Activated T-cell treated with anti-CD3 and anti-CD28 coated beads, Interleukin-2, amount 50 U/mL, for 1 hour (primary cell): ENCODE results near the gene VOPP1.

Source experiments
- DNase-seq: peaks from one replicate; pipeline ENCODE4 v3.0.0-alpha.2; 2020

The VOPP1 gene

DNA sequence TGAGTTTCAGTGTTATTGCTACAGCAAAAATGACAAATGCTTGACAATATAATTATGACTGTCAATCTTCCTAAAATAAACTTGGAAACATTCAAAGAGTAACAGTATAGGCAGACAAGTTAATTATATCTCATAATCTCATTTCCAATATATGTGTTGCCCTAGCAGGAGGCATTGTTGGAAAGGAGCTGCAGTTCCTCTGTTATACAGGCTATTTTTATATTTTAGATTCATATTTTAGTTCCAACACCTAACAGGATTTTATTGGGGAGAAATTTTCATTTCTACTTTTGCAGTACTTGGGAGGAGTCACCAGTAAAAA, 19.3 kb downstream of the VOPP1 start:
- DNase-seq: no peak

DNA sequence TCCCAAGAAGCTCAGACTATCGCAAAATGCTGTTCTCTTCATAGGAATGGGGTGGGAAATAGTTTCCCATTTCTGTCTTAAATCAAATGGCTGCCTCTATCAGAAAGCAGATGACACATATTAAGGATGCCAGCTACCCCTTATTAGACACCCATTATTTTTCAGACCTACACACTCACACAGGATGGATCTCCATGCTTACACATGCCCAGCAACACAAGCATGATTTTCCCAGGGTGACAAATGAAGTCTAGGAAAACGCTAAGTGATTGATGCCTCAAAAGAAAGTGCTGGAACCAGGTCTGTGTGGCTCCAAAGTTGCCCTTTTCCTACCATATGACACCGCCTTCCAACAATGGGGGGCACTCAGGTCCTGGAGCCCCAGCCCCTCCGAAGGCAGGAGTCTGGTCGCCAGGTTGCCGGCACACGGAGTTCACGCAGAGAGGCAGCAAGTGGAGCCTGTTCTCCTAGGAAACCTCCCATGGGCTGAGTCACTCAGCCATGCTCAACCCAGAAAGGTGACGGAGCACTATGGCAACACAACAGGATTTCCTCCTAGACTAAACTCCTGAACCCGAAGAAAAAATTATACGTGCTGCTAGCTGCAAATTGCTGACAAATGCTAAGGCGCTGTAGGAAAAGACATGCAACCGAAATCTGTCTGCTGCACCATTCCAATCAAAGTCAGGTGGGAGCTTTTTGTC, 19.8 kb downstream of the VOPP1 start:
- no peak for DNase-seq

DNA sequence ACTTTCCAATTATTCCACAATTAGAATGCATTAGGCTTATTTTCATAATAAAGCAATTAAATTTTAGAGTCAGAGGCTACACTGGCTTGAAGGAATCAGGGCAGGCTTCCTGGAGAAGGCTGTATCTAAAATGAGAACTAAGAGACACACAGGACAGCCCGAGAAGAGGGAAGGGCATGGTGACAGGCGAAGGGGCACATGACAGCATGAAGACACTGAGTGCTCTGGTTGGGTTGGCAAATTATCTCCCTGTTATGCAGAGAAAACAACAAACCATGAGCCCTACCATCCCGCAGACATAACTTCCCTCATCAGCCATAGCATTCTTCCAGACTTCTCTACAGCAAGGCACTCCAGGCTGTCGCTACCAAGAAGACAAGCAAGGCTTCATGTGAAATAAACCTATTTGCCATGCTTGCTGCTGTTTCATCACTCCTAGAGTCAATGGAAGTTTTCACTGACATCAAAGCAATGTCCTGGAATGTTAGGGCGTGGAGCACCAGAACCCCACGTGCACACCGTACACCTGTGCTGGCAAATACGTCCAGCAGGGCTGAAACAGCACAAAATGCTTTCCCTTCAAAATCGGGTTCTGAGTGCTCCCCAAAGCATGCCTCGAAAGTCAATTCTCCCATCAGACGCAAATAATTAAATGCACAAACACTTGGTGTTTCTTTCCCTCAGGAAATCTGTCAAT, 21.3 kb downstream of the VOPP1 start:
- no peak for DNase-seq

DNA sequence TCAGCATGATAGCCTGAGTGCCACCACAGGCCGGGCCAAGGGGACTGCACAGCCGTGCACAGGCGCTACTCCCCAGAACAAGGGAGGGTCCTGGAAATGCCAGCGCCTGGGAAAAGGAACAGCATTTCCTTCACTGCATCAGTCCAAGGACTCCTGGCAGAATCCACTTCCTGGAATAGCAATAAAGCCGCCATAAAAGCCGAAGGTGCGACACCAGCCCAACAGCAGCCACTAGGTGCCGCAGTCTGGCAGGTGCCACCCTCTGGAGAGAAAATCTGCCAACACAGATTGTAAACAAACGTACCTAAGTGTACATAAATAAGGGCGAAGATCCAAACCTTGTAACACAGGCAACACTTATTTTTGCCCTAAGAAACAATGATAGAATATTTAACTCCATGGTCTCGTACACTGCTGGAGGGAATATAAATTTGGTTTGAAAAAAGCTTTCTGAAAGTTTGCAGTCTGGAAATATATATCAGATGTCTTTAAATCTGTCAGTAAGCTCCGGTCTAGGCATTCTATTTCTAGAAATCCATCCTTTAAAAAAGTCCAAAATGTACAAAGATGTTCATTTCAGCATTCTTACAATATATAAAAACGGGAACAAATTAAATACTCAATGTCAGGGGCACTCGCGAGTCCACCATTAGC, 22.2 kb downstream of the VOPP1 start:
- DNase-seq: no peak

DNA sequence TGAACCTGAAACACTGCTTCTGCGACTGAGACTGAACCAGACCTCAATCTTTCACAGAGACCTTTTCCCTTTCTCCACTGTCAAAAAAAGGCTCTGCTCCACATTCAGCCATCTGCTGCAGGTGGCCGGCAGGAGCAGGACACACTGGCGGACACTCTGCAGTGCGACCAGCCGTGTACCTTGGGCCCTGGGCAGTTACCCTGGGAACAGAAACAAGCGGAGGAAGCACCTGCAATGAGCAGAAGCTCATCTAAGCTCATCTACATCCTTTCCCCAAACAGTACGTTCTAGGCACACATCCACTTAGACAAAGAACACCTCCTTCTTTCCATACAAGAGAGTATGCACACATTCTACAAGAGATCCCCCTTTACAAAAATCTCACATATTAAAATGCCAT, 22.8 kb downstream of the VOPP1 start:
- DNase-seq: no peak

DNA sequence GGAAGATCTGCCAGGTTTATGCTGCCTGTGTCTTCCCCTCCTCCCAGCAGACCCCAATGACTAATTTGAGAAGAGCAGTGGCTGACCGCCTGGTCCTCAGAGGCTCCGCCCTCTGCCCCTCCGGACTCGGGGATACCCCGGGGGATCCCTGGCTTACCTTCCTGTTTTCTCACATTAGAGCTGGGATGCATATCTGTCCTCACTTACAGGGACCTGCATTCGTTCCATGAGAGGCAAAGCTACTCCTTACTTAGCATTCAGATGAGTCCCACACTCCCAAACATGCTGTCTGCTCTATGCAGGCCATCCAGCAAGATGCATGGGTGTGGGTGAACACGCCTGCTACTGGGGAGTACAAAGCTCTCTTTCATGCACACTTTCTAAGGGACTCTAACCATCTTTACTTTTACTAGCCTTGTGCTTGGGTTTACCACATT, 24.0 kb downstream of the VOPP1 start:
- no peak for DNase-seq

DNA sequence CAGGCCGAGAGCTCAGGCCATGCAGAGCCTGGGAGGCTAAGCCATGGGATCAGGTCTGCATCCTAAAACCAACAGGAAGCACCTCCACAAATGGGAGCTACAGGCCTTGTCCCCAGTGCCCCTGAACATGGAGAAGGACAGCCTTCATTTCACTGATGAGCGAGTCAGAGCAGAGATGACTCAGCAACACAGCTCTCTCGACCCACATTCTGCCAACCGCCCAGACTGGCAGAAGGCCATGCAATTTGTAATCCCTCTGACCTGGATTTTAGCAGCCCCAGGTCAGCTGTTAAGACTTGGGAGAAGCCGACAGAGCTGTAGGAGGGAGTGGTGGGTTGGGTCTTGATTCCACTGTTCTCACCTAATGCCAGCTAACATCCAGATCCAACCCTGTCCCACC, 25.5 kb downstream of the VOPP1 start:
- no peak for DNase-seq

DNA sequence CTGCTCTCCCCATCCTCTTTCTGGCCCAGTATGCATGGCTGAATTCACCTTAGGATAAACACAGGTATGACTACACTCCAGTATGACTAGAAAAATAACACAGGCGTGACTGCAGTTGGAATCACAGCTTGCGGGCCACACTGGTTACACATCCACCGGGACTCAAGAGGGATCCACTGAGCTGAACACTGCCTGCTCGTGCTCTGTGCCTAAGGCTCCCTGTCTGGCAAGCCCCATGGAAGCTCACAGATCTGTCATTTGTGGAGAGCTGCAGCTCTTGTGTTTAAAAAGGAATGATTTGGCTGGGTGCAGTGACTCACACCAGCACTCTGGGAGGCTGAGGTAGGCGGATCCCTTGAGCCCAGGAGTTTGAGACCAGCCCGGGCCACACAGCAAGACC, 26.8 kb downstream of the VOPP1 start:
- no peak for DNase-seq

DNA sequence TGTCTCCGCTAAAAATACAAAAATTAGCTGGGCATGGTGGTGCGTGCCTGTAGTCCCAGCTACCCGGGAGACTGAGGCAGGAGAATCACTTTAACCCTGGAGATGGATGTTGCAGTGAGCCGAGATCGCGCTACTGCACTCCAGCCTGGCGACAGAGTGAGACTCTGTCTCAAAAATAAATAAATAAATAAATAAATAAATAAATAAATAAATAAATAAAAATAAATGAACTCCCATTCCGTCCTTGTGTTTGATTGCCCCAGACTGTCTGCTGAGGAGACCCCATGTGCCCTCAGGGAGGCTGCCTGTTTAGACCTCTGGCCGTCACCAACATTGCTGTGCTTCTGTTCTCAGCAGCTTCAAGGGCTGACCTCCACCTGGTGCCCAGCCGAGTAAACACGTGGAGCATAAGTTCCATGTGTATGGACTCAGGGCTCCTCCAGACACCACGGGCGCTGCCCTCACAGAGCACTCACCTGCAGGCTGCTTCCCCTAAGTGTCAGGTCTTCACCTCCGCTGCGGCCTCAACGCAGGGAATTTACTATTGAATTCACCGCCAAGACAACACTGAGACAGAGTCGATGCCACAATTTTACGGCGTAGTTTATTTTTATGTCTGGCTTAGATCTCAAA, 32.0 kb downstream of the VOPP1 start:
- no peak for DNase-seq

DNA sequence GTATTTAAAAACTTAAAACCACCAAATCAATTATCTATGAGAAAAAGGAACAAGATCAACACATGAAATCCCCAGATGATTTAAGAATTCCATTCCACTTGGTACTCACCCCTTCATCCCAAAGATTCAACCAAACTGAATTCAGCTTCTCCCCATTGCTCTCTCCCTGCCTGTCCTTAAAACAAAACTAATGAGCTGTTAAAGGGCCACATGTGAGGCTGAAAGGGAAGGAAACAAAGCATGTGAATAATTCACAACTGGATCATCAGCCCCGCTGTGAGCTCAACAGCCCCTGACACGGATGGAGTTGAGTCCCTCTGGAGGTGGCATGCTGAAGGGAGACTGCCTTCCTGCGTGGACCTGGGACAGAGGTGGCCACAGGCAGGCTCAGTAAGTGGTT, 32.9 kb downstream of the VOPP1 start:
- no peak for DNase-seq

DNA sequence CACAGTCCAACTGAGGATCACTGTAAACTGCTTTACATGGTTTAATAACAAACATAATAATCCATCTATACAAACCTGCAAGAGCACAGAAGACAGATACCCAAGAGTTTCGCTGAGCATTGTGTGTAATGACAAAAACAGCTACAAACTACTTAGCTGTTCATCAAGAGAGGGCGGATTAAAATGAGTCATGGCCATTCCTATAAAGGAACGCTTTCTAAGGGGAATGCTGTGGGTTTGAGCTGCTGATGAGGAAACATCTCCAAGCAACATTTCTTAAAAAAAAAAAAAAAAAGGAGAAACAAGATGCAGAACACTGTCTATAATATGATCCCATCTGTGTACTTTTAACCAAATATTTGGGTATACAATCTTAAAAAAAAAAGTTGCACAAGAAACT, 33.8 kb downstream of the VOPP1 start:
- DNase-seq: no peak

DNA sequence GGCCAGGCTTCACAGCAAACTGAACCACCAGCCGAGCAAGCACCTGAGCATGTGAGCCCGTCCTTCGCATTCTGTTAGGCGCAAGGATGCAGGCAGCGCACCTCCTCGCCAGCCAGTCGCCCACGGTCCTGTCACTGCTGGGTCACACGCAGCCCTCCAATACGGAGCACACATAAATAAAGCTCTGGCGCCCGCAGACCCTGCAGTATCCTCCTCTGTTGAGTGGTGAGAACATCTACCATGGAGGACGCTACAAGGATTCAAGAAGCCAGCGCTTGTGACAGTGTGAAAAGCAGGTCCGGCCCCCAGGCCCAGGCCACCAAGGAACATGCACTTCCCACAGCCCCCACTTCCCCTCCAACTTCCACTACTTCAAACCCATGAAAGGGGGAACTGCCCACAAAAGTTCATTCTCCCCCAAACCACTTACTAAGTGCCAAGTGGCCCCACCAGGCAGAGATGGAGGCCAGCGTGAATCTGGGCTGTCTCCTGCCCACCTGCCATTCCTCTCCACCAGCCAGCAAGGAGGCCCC, 34.8 kb downstream of the VOPP1 start:
- no peak for DNase-seq

DNA sequence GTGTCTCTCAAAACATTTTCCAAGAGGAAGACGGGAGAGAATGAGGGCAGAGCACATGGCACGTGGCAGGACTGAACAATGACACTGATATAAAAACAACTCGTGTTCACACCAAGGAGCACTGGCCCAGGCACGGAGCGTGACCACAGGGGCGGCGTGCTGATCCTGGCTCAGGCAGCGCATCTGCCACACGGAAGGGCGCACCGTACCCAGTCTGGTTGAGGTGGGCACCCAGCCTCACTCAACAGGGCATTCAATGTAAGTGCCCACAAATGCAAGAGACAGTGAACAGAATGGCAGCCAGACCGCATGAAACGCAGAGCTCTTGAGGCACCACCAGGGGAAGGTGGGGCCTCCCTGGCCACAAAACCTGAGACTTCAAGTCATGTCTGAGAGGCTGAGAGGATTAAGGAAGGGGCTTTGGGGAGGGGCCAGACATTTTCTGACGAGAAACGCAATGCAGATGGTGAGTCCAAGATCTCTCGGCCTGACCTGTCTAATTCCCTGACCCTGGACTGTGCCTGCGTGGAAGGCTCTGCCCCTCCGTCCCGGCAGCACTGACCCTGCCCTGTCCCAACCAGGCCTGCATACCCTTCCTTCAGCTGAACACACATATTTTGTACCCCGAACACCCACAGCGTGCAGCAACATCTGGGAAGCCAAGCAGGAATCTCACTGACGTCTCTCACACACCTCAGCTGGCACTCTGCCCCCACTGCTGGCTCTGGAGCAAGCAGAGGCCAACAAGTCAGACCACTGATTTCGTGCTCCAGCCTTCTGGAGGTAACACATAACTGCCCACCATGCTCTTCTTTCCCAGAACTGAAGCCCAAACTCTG, 35.5 kb downstream of the VOPP1 start:
- no peak for DNase-seq

DNA sequence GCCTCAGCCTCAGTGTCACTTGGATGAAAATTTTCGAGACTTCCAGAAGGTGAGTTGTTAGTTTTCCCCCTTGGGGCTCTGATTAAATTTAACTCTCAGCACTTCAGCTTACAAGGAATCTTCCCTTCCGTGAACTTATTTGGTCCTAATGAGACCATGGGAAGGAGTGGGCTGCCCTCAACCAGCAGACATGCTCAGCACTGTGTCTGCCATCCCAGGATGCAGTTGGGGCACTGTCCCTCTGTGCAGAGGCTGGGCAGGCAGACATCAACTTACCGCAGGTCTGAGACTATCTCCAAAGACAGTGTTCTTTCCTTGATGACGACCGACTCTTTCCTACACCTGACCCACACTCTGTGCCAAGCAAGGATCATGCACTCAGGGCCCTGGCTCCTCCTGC, 36.7 kb downstream of the VOPP1 start:
- no peak for DNase-seq

DNA sequence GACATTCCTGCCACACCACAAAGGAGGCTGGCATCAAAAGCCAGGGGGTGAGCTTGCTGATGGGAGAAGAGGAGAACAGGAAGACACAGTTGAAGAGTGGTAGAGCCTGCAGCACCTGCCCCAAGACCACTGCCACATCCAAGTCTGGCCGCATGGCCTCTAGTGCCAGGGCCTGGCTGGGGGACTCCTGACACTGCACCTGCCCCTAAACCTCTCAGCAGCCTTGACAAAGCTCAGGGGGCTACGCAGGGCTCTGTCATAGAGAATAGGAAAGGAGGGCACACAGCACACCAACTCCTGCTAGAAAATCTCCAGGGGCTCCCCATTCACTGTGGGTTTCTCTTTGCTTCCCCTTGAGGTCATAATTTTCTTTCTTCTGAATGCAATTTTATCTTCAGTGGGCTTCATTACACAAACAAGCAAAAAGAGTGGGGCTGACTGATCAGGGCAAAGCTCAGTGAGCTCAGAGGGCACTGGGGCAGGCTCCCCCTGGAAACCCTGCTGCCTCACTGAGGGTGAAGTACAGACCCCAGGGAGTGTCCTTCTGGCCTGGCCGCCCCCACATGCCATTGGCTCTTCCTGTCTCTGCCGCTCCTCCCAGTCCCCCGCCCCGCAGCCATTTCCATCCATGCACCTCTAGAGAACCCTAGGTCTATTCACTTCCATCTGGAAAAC, 37.2 kb downstream of the VOPP1 start:
- no peak for DNase-seq

DNA sequence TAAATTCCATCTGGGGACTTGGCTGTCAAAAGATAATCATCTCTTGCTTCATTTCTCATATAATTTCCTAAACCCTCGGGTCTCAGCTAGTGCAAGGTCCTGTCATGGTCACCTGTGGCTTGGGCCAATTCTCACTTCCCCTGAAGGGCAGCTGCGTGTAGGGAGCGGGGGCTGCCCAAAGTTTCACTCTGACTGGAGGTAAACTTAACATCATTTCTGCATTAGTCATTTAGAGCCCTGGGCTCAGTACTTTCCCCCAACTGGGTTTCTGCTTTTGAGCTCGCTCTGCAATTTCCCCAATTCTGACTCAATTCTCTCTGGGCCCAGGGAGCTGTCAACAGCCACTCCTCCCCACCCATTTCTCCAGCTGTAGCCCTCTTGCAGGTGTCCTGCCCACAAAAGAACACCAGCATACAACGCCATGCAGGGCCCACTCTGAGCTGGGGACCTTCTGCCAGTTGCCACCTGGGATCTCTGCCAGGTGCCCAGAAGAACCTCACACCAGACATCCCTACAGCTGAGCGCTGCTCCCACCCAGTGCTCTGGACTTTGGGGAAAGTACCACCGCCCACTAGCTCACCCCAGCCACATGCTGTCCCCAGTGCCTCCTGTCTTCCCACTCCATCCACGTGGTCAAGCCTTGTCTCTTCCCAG, 37.9 kb downstream of the VOPP1 start:
- peak; percentile 43 for DNase-seq

DNA sequence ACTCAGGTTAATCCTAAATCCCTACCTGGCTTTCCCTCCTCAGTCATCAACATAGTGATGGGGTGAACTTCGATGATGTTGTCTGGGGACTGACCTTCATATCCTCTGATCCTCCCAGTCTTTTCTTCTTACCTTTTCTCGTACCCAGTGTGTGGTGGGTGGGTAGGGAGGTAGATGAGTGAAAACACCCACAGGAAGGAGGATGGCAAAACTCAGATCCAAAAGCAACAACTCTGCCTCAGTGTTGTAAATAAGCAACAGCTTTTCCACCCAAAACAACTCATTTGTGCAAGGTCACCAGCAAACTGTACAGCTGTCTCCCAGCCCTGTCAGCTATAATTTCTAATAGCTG, 38.6 kb downstream of the VOPP1 start:
- DNase-seq: no peak

DNA sequence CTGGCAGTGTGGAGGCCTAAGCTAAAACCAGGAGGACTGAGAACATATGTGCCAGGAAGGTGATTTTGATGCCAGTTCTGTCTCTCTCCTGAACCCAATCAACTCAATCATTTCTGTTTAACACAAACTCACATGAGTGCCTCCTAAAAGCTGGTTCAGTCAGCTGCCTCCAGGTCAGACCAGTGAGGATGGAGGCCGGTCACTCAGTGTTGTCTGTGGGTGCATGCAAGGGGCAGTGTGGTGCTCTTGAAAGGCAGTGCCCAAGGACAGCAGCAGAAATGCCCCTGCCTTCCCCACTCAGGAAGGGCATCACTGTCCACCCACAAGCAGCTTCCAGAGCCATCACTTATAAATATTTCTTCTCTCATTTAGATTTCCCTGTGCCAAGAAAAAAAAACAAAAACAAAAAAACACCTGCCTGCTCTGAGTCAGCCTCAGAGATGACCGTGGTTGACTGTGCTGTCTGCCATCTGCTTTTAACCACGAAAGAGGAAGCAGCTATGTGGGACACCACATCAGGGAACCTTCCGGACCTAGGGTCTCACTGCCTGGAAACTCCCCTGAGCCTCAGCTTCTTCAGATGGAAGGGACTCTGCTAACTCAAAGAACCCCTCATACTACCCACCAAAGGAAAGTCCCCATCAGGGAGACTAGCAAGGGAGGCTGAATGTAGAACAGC, 39.1 kb downstream of the VOPP1 start:
- DNase-seq: peak; percentile 52

DNA sequence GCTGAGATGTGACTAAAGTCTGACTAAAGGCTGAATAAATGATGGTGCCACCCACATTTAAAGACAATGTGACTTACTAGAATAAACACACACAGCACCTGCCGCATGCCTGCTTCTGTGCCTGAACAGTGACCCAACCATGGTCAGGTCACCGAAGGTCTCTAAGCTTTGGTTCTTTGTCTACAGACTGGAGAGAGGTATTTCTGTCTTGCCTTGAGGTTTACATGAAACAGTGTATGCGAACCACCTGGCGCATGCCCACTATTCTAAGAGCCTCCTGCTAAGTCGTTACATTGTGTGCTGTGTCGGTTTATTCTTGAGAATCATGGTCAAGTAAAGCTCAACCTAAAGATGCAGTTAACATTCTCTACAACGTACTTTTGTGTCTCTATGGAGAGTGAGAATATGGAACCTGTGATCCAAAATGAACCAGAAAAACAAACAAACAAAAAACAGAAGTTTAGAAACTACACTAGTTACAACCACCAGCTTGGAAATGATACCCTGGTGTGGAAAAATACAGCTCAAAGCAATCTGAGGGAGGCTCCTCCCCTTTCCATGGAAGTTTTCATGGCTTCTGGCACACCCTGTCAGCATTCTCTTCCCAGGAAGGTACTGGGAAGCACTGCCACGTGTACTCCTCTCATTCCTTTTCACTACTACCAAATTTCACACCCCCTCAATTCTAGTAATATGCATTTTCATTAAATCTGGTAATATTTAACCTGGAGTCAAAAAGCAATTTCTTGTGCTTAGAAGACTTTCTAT, 40.0 kb downstream of the VOPP1 start:
- DNase-seq: no peak

DNA sequence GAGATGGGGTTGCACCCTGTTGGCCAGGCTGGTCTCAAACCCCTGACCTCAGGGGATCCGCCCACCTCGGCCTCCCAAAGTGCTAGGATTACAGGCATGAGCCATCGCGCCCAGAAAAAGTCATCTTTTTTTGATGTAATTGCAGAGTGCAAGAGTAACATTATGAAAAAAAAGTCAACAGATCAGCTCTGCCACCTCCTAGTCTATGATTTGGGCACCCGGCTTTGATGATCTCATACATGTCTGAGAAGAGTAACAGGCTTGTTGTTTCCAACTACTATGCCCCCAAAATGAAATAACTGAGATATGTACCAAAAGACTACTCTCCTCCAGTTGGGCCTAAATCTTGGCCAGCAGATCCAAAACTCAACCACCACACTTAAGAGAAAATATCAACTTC, 40.8 kb downstream of the VOPP1 start:
- DNase-seq: no peak
